T1000 (cell line): ENCODE measurements around the gene UNKL.

Source experiments
- DNase-seq: peaks from one replicate; lab custom pipeline; 2025; ENCODE audit warnings: mixed read lengths; lab: John Stamatoyannopoulos, UW

UNKL gene

GRCh38 chr16:1401758-1402154 is 12.7 kb downstream of the UNKL start:
- no peak for DNase-seq

GRCh38 chr16:1401061-1401757 is 13.3 kb downstream of the UNKL start:
- no peak for DNase-seq

DNA sequence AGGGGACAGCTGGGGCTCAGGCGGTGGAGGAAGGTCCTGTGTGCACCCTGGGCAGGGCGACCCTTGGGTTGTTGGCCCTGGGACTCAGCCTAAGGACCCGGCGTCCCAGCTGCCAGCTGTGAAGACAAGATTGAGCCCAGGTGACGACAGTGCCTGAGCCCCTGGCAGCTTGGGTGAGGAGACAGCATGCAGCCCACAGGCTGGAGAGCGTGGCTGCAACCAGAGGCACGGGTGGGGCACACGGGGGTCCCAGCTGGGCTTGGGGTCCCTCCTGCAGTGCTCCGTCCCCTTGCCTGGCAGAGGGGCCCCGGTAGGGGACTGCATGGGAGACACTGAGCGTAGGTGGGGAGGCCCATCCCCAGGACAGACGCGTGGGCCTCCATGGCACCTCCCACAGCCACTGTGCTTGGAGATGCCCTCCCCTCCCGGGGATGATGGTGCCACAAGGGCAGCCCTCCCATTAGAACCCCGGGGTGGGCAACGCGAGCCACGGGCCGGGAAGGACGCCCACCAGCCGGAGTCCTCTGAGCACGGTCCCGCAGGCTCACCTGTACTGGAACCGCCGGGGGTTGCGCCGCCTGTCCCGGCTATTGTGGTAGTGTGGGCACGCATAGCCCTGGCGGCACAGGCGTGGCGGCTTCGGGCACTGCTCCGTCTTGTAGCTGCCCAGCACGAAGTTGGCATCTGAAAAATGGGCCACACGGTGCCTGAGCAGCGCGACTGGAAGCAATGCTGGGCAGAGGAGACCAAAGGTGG is 15.5 kb downstream of the UNKL start:
- DNase-seq = no peak

DNA sequence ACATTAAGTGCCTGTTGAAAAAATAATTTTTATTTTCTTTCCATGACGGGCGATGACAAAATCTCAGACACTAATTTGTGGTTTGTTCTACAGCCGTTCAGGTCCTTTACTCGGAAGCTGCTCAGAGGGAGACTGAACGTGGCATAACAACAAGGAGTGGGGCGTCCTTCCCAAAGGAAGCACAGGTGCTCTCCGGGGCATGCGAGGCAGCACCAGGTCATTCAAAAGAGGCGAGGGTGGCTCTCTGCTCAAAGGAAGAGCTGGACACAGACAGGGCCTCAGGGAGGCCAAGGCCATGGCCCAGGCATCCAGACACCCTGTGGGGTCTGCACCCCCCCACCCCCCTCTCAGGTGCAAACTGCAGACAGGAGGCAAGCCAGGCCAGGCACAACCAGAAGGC is 16.2 kb downstream of the UNKL start:
- no peak for DNase-seq

GRCh38 chr16:1397779-1398178 is 16.7 kb downstream of the UNKL start:
- no peak for DNase-seq

- DNase-seq = no peak
Measured at GRCh38 chr16:1395444-1396031, 19.0 kb downstream of the UNKL start.

DNA sequence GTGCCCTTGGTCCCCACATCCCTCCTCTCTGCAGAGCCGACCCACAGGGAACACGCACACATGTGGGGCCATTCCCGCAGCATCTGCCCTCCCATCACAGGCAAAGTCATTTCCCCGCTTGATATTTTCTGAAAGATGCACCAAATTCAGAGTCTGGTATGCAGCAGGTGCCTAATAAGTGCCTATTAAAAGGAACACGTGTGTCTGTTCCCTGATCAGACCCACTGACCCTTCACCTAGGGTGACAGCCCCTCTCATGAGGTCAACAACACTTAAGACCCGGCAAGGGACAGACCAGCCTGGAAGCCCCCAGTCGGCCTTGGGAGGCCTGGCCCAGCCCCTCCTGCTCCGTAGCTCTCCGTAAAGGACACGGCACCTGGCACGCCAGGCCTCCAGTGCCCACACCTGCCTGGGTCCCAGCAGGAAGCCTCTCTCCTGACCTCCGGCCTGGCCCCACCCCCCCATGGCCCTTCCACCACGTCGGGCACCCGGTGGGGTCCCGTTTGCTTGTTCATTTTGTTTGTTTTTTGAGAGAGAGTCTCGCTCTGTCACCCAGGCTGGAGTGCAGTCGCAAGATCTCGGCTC is 20.0 kb downstream of the UNKL start:
- DNase-seq = no peak

DNA sequence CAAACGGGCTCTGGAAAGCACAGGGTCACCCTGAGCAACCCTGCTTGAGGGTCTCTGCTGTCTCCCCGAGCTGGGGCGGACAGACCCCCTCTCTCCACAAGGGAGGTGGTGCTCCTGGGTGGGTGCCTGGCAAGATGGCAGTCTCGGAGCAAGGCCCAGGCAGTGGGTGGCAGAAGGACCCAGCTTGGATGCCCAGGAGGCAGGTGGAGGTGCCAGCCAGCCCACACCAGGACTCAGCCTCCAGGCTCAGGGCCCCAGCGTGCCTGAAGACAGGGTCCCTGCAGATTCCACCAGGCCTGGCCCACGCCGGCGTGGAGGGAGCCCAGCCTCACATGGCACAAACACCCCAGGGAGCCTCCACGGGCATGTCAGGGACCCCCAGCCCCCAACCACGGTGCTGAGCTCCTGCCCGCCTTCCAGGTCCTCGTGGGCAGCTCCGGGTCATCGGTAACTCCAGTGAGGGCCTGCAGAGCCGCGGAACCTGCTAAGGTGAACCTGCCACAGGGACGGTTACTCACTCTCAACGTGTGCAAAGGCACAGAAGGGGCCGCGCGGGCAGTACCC is 20.8 kb downstream of the UNKL start:
- DNase-seq = no peak

DNA sequence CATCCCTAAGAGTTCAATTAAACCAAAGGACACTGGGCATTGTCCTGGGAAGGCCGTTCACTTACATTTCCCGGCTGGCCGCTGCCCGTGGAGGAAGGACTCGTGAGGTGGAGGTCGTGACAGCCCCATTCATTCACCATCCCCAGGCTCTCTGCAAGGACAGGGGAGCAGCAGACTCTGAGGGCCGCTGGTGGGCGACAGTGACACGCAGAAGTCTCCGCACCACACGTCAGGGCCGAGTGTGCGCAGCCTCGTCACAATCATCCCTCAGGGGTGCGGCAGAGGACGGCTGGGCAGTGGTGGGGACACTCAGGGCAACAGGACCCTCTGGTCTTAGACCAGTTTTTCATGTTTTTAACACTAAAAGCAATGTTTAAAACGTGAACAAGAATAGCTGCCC is 21.7 kb downstream of the UNKL start:
- no peak for DNase-seq

- DNase-seq = no peak
Measured at GRCh38 chr16:1390239-1390779, 24.2 kb downstream of the UNKL start.

GRCh38 chr16:1389762-1390161 is 24.7 kb downstream of the UNKL start:
- no peak for DNase-seq

DNA sequence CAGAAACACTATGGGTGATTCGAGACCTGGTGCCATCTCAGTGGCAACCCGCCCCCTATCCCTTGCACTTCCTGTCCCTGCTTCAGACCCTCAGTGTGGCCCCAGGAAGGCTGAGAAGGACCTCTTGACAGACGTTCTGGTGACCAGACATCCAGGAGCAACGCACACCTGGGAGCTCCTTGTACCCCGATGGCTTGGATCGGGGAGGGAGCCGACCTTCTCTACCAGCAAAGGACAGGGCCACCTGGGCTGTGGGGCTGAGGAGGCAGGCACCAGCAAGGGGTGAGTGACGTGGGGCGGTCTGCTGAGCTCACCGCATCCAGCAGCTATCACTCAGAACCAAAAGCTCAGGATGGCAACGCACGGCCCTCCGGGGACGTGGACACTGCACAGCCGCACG is 27.2 kb downstream of the UNKL start:
- no peak for DNase-seq

DNA sequence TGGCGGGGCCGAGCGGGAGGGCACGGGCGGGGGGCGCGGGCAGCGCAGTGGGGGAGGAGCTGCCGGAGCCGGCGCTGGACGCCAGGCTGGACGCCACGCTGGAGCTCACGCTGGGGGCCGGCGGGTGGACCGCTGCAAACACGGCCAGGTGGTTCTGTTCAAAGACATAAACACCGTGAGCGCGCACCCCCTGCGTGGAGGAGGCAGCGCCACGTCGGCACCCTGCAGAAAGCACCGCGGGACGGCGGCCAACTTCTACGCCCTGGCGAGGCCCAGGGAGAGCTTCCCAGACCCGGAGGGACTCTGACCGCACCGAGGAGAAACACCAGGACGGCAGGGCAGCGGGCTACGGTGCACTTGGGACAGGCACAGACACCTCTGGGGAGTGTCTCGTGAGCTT is 29.3 kb downstream of the UNKL start:
- DNase-seq = no peak

DNA sequence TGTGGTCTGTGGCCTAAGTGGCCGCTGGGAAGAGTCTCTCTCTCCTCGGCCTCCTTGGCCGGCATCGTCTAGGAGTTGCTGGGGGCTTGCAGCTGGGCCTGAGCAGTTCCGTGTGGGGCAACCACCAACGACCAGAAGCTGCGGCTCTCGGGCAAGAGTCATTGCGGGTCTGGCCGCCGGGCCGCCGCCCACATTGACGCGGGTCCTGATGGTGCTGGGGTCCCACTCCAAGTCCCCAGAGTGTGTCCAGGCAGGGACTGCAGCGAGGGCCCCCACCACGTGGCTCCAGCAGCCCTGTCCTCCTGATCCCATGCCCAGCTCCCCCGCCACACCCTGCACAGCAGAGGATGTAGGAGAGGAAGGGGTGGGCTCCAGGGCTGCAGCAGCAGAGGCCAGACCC is 30.9 kb downstream of the UNKL start:
- no peak for DNase-seq

DNA sequence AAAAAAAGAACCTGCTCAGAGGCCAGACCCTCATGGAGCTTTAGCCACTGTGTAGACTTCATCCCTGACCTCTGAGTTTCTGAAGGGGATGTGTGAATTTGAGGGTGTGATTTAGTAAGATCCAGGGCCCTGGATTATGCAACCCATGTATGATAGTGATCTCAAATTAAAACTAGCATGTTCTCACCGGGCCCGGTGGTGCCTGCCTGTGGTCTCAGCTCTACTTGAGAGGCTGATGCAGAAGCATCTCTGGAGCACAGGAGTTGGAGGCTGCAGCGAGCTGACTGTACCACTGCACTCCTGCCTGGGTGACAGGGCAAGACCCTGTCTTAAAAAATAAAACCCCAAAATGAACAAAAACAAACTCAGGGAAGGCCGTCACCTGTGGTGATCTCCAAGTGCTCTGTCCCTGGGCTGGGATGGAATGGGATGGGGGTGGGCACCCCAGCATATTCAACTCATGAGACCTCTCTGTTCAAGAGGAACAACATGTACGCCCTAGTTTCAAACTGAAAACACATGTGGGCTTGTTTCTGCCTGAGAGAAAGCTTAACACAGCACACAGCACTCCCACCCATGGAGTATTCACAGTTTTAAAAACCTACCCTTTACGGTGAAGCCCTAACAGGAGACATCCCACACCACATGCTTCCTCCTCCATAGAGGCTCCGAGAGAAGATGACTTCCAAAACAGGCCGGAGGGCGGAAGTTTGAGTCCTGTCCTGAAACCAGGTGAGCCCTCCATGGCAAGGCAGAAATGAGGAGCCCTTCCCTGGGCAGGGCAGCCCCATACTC is 32.7 kb downstream of the UNKL start:
- no peak for DNase-seq

DNA sequence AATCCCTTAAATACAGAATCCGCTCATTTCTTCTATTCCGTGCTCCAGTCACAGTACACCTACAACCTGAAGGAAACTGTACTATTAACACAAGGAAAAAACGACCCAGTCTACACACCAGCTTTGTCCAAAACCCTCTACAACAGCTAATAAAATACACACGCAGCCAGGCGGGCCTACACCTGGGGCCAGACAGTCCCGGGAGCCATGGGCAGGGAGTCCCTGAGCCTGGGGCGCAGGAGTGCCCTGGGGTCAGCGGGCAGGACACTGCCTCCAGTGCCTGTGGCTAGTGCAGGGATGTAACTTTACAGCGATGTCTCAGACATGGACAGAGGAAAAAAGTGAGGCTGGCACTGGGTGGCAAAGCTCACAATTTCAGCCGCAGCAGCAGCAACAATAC is 34.3 kb downstream of the UNKL start:
- DNase-seq = no peak

DNA sequence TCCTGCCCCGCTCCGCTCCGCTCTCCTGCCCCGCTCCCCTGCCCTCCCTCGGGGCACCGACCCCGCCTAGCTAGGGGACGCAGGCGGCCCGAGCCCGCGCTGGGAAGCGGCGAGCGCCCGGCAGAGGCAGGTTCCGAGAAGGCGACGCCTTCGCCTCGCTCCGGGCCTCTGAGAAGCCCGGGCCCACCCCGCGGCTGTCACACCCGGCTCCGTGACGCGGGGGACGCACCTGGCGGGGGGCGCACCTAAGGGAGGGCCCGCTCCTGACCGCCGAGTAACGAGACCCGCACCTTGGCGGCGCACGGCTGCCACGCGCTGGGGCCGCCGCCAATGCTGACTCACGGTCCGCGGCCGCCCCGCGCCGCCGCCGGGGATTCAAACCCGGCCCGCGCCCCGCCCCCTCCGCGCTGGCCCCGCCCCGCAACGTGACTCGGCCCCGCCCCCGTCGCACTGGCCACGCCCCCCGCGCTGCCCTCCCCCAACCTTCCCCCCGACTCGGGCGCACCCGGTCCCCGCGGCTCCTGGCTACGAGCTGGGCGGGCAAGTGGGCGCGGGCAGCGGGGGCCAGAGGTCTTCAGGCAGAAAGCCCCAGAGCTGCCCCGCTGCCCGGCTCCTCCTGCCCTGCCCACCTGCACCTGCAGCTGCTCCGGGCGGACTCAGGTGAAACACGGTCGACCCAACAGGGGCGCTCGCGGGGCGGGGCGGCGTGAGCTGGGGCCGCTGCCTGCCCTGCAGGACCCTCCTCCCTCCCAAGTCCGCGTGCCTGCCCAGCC is 35.0 kb downstream of the UNKL start:
- peak; percentile 58 for DNase-seq

DNA sequence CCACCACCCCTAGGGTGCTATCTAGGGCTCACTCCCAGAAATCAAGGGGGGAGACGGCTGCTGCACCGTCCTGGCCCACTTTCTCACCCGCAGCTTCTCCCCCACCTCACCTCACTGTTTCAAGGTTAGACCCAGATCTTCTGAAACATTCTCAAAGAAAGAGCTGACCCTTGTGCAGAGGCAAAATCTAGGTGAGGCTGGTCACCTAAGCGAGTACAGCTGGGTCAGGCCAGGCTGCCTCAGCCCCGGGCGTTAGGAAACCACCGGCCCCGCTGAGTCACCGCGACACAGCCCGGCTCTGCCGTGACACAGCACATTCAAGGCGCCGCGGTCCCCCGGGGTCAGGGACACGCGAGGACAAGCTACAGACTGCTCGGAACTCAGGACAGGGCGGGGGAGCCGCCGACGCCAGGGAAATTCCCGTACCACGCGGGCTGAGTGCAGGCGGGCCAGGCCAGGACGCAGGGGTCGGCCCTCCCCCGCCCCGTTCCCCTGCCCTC is 35.6 kb downstream of the UNKL start:
- DNase-seq = peak; percentile 75

- no peak for DNase-seq
Measured at GRCh38 chr16:1378087-1378803, 36.3 kb downstream of the UNKL start.
